Mesodermal cell (in vitro differentiated cells): ENCODE measurements around the gene THRAP3.

Experiments used
- H3K27ac ChIP-seq: 2 replicates; pipeline ENCODE4 v1.7.0; 2013; ENCODE audit warnings: mild to moderate bottlenecking, low read depth, low read length, moderate library complexity; ENCODE audit not compliant: severe bottlenecking
- H3K36me3 ChIP-seq: 2 replicates; pipeline ENCODE4 v1.7.1; 2013; ENCODE audit warnings: mild to moderate bottlenecking, low read length, moderate library complexity; ENCODE audit not compliant: control insufficient read depth, insufficient read depth
- H3K4me1 ChIP-seq: one replicate; pipeline ENCODE4 v1.7.1; 2013; ENCODE audit warnings: mild to moderate bottlenecking, low read length; ENCODE audit not compliant: insufficient read depth, control insufficient read depth, poor library complexity, severe bottlenecking
- H3K4me3 ChIP-seq: 2 replicates; pipeline ENCODE4 v1.7.0; 2013; ENCODE audit warnings: low read length, control low read depth, mild to moderate bottlenecking; ENCODE audit not compliant: insufficient read depth, poor library complexity, severe bottlenecking; ENCODE audit errors: extremely low read depth
- H3K9me3 ChIP-seq: 2 replicates; pipeline ENCODE4 v1.7.1; 2013; ENCODE audit warnings: mild to moderate bottlenecking, low read length, moderate library complexity; ENCODE audit not compliant: control insufficient read depth
- WGBS, 2 experiments: methylation state at CpG; one replicate each; pipeline ENCODE4 v1.1.5; 2013; ENCODE audit warnings: missing lambda C conversion rate in 2 of 2; ENCODE audit not compliant: insufficient coverage in 2 of 2; 5-methylcytosine and 5-hydroxymethylcytosine counted together

The THRAP3 gene

DNA sequence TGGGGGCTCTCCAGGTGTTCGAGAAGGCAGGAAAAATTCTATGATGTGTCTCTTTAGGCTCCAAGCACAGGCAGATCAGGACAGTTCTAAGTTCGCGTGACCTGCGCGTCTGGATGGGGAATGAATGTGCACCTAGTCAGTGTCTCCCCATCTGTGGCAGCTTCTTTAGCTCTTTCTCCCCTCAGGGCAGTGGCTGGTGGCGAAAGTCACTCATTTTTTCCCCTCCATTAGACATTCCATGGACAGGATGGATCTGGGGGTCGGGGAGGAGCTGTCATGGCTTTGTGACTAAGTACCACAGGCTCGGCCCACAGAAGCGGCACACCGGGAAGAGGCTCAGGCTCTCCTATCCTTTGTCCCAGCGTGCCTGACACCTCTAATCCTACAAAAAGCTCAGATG is 130.2 kb downstream of the THRAP3 start:
- H3K27ac ChIP-seq, result no peak overlapping the region
- no peaks in the 10 kb centered on the region for H3K9me3 ChIP-seq
- H3K4me3 ChIP-seq, result no peak overlapping the region
- 96 to 99% methylated on average over 5 to 8 of the region's 11 CpGs for WGBS, 2 experiments
- peaks cover 50% of the 10 kb centered on the region for H3K4me1 ChIP-seq
- peaks cover 76% of the 10 kb centered on the region for H3K36me3 ChIP-seq
